Stimulated activated CD8-positive, alpha-beta memory T cell treated with anti-CD3 and anti-CD28 coated beads, Interleukin-15, amount 100 ng/mL, for 48 hours (primary cell): Measurements from ENCODE around the gene SULT1C2.
"Not testable (repeated sequence)": the region's sequence is repeated elsewhere in the genome, so short reads cannot be mapped to it uniquely, and the experiment has no call there.

ENCODE experiments used
- DNase-seq, 2 donors: peaks; one replicate each; pipeline ENCODE4 v3.0.0-alpha.2; 2020; ENCODE audit warnings: low read depth in 2 of 2

SULT1C2 gene

GRCh38 chr2:108288534-108289106 is at the start of gene SULT1C2:
SULT1C2 (plus strand) TSS chr2:108288895; CDS start chr2:108293668, 4,773 bp downstream.
- DNase-seq, result no peak

- no peak for DNase-seq
Measured at GRCh38 chr2:108239786-108240185, 48.9 kb upstream of the SULT1C2 start, which contains the start of gene SULT1C3. SULT1C3 (plus strand) TSS chr2:108239968; CDS start chr2:108247195, 7,227 bp downstream.

GRCh38 chr2:108240966-108241365 is 47.7 kb upstream of the SULT1C2 start:
- no peak for DNase-seq

GRCh38 chr2:108243566-108243965 is 45.1 kb upstream of the SULT1C2 start:
- DNase-seq, result no peak

- no peak for DNase-seq
Measured at GRCh38 chr2:108244667-108245414, 43.9 kb upstream of the SULT1C2 start.

- DNase-seq, result no peak
Measured at GRCh38 chr2:108253106-108253505, 35.6 kb upstream of the SULT1C2 start.

- no peak for DNase-seq
Measured at GRCh38 chr2:108257757-108258331, 30.9 kb upstream of the SULT1C2 start.

GRCh38 chr2:108260773-108261172 is 27.9 kb upstream of the SULT1C2 start:
- DNase-seq, result no peak

- DNase-seq, result no peak
Measured at GRCh38 chr2:108262036-108262435, 26.7 kb upstream of the SULT1C2 start.

- no peak for DNase-seq
Measured at GRCh38 chr2:108263401-108263800, 25.3 kb upstream of the SULT1C2 start.

GRCh38 chr2:108266218-108266617 is 22.5 kb upstream of the SULT1C2 start:
- DNase-seq, result no peak

GRCh38 chr2:108267101-108267500 is 21.6 kb upstream of the SULT1C2 start:
- no peak for DNase-seq

- DNase-seq, result no peak
Measured at GRCh38 chr2:108268001-108268400, 20.7 kb upstream of the SULT1C2 start.

GRCh38 chr2:108270346-108270745 is 18.3 kb upstream of the SULT1C2 start:
- DNase-seq, result no peak

- no peak for DNase-seq
Measured at GRCh38 chr2:108270768-108271506, 17.8 kb upstream of the SULT1C2 start.

- DNase-seq, result no peak
Measured at GRCh38 chr2:108271691-108272253, 16.9 kb upstream of the SULT1C2 start.

GRCh38 chr2:108278631-108279030 is 10.1 kb upstream of the SULT1C2 start:
- DNase-seq, result no peak

- no peak for DNase-seq
Measured at GRCh38 chr2:108279468-108279867, 9.2 kb upstream of the SULT1C2 start.

- no peak for DNase-seq
Measured at GRCh38 chr2:108280466-108280865, 8.2 kb upstream of the SULT1C2 start.

- not testable (repeated sequence) for DNase-seq
Measured at GRCh38 chr2:108284566-108284965, 4.1 kb upstream of the SULT1C2 start.

GRCh38 chr2:108285616-108286015 is 3.1 kb upstream of the SULT1C2 start:
- no peak for DNase-seq

GRCh38 chr2:108287169-108287568 is 1.5 kb upstream of the SULT1C2 start:
- no peak for DNase-seq
